ENCODE data around the gene TFDP2.
"Not testable (repeated sequence)": the region's sequence is repeated elsewhere in the genome, so short reads cannot be mapped to it uniquely, and the experiment has no call there.

TFDP2 gene

DNA sequence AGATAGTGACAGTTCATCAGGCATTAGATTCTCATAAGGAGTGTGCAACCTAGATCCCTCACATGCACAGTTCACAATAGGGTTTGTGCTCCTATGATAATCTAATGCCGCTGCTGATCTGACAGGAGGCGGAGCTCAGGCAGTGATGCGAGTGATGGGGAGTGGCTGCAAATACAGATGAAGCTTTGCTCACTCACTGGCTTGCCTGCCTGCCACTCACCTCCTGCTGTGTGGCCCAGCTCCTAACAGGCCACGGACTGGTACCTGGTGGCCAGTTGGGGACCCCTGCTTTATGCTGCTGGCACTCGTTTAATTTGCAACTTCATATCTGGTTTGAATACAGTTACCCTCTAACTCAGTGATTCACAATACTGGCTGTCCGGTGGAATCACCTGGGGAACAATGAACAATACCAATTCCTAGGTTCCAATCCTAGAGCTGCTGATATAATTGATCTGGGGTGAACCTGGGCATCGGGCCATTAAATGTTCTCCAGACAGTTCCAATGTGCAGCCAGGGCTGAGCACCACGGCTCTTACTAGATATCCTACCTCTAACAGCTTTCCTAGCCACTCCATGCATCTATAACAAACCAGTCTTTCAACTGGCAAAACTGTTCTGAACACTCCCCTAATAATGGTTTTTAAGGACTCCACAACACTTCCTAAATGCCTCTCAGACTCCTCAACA lies 141.5 kb downstream of the TFDP2 start:
- no peak overlapping the region for H4K8ac ChIP-seq (ENCODE audit: low read length)
- no peak overlapping the region for H3K27ac ChIP-seq (ENCODE audit: low read length, poor library complexity, severe bottlenecking)
- H3K9me3 ChIP-seq (ENCODE audit: control insufficient read depth, low read length): no peaks in the 10 kb centered on the region
- no peak overlapping the region for H3K4ac ChIP-seq (ENCODE audit: low read depth in 1 of 2, low read length in 2 of 2)
- no peak overlapping the region for H2AK5ac ChIP-seq (ENCODE audit: low read length, severe bottlenecking)
- H3K14ac ChIP-seq (ENCODE audit: low read length in 2 of 2): no peak overlapping the region
- H3K4me3 ChIP-seq (ENCODE audit: insufficient read depth in 1 of 2, low read depth in 1 of 2, low read length in 2 of 2): no peak overlapping the region
- H3K23ac ChIP-seq (ENCODE audit: low read length in 2 of 2): no peak overlapping the region
- DNase-seq: no peak
- H2BK15ac ChIP-seq (ENCODE audit: low read depth, poor library complexity, severe bottlenecking): no peak overlapping the region
- no peak overlapping the region for H3K4me2 ChIP-seq (ENCODE audit: low read length, poor library complexity, severe bottlenecking)
- no peak overlapping the region for H2BK120ac ChIP-seq (ENCODE audit: low read depth, low read length)
- H2BK5ac ChIP-seq (ENCODE audit: low read depth, low read length, poor library complexity, severe bottlenecking): no peak overlapping the region
- H3K27me3 ChIP-seq (ENCODE audit: control insufficient read depth in 1 of 2, insufficient read depth in 1 of 2, low read length in 2 of 2): no peaks in the 10 kb centered on the region
- no peaks in the 10 kb centered on the region for H3K4me1 ChIP-seq (ENCODE audit: control insufficient read depth, insufficient read depth, low read depth, low read length)
- H2BK12ac ChIP-seq (ENCODE audit: low read length in 2 of 2): no peak overlapping the region
- WGBS: 95% methylated on average over 8 of the region's 8 CpGs
- H4K91ac ChIP-seq (ENCODE audit: low read length): no peak overlapping the region
- H2AFZ ChIP-seq (ENCODE audit: low read depth, low read length): no peak overlapping the region
- H3K36me3 ChIP-seq (ENCODE audit: control insufficient read depth in 1 of 2, insufficient read depth in 2 of 2, low read depth in 1 of 2, low read length in 2 of 2): no peaks in the 10 kb centered on the region
- H3K18ac ChIP-seq (ENCODE audit: low read depth in 1 of 2, low read length in 2 of 2): no peak overlapping the region
- H3K79me1 ChIP-seq (replicated peaks; ENCODE audit: low read length, poor library complexity, severe bottlenecking): peaks cover 16% of the 10 kb centered on the region
- no peak overlapping the region for H3K9ac ChIP-seq (ENCODE audit: low read length)

DNA sequence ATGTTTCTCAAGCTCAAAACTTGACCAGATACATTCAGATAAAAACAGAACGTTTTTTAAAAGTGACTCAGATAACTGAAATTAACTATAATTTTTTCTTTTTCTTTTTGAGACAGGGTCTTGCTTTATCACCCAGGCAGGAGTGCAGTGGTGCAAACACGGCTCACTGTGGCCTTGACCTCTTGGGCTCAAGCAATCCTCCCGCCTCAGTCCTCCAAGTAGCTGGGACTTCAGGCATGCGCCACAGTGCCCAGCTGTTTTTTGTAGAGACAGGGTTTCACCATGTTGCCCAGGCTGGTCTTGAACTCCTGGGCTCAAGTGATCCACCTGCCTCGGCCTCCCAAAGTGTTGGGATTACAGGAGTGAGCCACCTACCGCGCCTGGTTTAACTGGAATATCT lies 144.4 kb downstream of the TFDP2 start:
- not testable (repeated sequence) for H4K91ac ChIP-seq (ENCODE audit: low read length)
- 98% methylated on average over 4 of the region's 7 CpGs for WGBS

GRCh38 chr3:142004025-142004424 lies 145.3 kb downstream of the TFDP2 start:
- Histone ChIP-seq H4K8ac (ENCODE audit: low read length) (no peak overlapping the region), H3K9ac (ENCODE audit: low read length) (no peak overlapping the region), H3K4me1 (ENCODE audit: control insufficient read depth, insufficient read depth, low read depth, low read length) (peaks cover 5% of the 10 kb centered on the region), H3K4me2 (ENCODE audit: low read length, poor library complexity, severe bottlenecking) (no peak overlapping the region), H3K36me3 (ENCODE audit: control insufficient read depth in 1 of 2, insufficient read depth in 2 of 2, low read depth in 1 of 2, low read length in 2 of 2) (peaks cover 0 to 6% of the 10 kb centered on the region in 2 experiments), H3K9me3 (ENCODE audit: control insufficient read depth, low read length) (no peaks in the 10 kb centered on the region), H3K14ac (ENCODE audit: low read length in 2 of 2) (no peak overlapping the region), H2BK12ac (ENCODE audit: low read length in 2 of 2) (no peak overlapping the region), H4K91ac (ENCODE audit: low read length) (no peak overlapping the region), H2AFZ (ENCODE audit: low read depth, low read length) (no peak overlapping the region), H2BK15ac (ENCODE audit: low read depth, poor library complexity, severe bottlenecking) (no peak overlapping the region), H3K27ac (ENCODE audit: low read length, poor library complexity, severe bottlenecking) (no peak overlapping the region), H3K4ac (ENCODE audit: low read depth in 1 of 2, low read length in 2 of 2) (no peak overlapping the region), H3K27me3 (ENCODE audit: control insufficient read depth in 1 of 2, insufficient read depth in 1 of 2, low read length in 2 of 2) (no peaks in the 10 kb centered on the region), H2BK120ac (ENCODE audit: low read depth, low read length) (no peak overlapping the region), H3K18ac (ENCODE audit: low read depth in 1 of 2, low read length in 2 of 2) (no peak overlapping the region), H3K4me3 (ENCODE audit: insufficient read depth in 1 of 2, low read depth in 1 of 2, low read length in 2 of 2) (no peak overlapping the region), H3K23ac (ENCODE audit: low read length in 2 of 2) (no peak overlapping the region), H2BK5ac (ENCODE audit: low read depth, low read length, poor library complexity, severe bottlenecking) (no peak overlapping the region), H3K79me1 (replicated peaks; ENCODE audit: low read length, poor library complexity, severe bottlenecking) (peaks cover 29% of the 10 kb centered on the region), H2AK5ac (ENCODE audit: low read length, severe bottlenecking) (no peak overlapping the region)
- DNase-seq: no peak

More for the DNA sequence above, 144.4 kb downstream of the TFDP2 start:
- not testable (repeated sequence) for H3K4ac ChIP-seq (ENCODE audit: low read depth in 1 of 2, low read length in 2 of 2); DNase-seq; H3K9ac ChIP-seq (ENCODE audit: low read length); H3K14ac ChIP-seq (ENCODE audit: low read length in 2 of 2); H3K23ac ChIP-seq (ENCODE audit: low read length in 2 of 2); H3K36me3 ChIP-seq (ENCODE audit: control insufficient read depth in 1 of 2, insufficient read depth in 2 of 2, low read depth in 1 of 2, low read length in 2 of 2); H2BK12ac ChIP-seq (ENCODE audit: low read length in 2 of 2); H2BK5ac ChIP-seq (ENCODE audit: low read depth, low read length, poor library complexity, severe bottlenecking); H3K4me1 ChIP-seq (ENCODE audit: control insufficient read depth, insufficient read depth, low read depth, low read length); H2AK5ac ChIP-seq (ENCODE audit: low read length, severe bottlenecking); H2BK120ac ChIP-seq (ENCODE audit: low read depth, low read length); H3K9me3 ChIP-seq (ENCODE audit: control insufficient read depth, low read length); H3K4me3 ChIP-seq (ENCODE audit: insufficient read depth in 1 of 2, low read depth in 1 of 2, low read length in 2 of 2); H4K8ac ChIP-seq (ENCODE audit: low read length); H3K27ac ChIP-seq (ENCODE audit: low read length, poor library complexity, severe bottlenecking); H2BK15ac ChIP-seq (ENCODE audit: low read depth, poor library complexity, severe bottlenecking); H3K18ac ChIP-seq (ENCODE audit: low read depth in 1 of 2, low read length in 2 of 2); H3K27me3 ChIP-seq (ENCODE audit: control insufficient read depth in 1 of 2, insufficient read depth in 1 of 2, low read length in 2 of 2); H3K4me2 ChIP-seq (ENCODE audit: low read length, poor library complexity, severe bottlenecking); H2AFZ ChIP-seq (ENCODE audit: low read depth, low read length)
- peaks cover 28% of the 10 kb centered on the region for H3K79me1 ChIP-seq (replicated peaks; ENCODE audit: low read length, poor library complexity, severe bottlenecking)

DNA sequence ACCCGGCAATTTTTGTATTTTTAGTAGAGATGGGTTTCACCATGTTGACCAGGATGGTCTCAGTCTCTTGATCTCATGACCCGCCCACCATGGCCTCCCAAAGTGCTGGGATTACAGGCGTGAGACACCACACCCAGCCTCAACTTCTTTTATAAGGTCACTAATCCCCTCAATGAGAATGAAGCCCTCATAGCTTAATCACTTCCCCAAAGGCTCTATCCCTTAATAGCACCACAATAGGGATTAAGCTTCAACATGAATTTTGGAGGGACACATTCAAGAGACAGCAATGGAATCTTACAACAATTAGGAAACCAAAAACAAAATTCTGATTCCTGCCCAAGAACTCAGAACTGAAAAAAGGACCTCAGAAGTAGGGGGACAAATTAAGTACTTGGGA lies 146.1 kb downstream of the TFDP2 start:
- Histone ChIP-seq H3K27me3 (ENCODE audit: control insufficient read depth in 1 of 2, insufficient read depth in 1 of 2, low read length in 2 of 2) (no peaks in the 10 kb centered on the region), H4K91ac (ENCODE audit: low read length) (no peak overlapping the region), H3K4ac (ENCODE audit: low read depth in 1 of 2, low read length in 2 of 2) (no peak overlapping the region), H3K27ac (ENCODE audit: low read length, poor library complexity, severe bottlenecking) (no peak overlapping the region), H2BK12ac (ENCODE audit: low read length in 2 of 2) (no peak overlapping the region), H3K9ac (ENCODE audit: low read length) (no peak overlapping the region), H2BK15ac (ENCODE audit: low read depth, poor library complexity, severe bottlenecking) (no peak overlapping the region), H3K23ac (ENCODE audit: low read length in 2 of 2) (no peak overlapping the region), H3K9me3 (ENCODE audit: control insufficient read depth, low read length) (no peaks in the 10 kb centered on the region), H3K79me1 (replicated peaks; ENCODE audit: low read length, poor library complexity, severe bottlenecking) (peaks cover 29% of the 10 kb centered on the region), H3K14ac (ENCODE audit: low read length in 2 of 2) (no peak overlapping the region), H2BK5ac (ENCODE audit: low read depth, low read length, poor library complexity, severe bottlenecking) (no peak overlapping the region), H3K4me3 (ENCODE audit: insufficient read depth in 1 of 2, low read depth in 1 of 2, low read length in 2 of 2) (no peak overlapping the region), H4K8ac (ENCODE audit: low read length) (no peak overlapping the region), H3K36me3 (ENCODE audit: control insufficient read depth in 1 of 2, insufficient read depth in 2 of 2, low read depth in 1 of 2, low read length in 2 of 2) (peaks cover 0 to 6% of the 10 kb centered on the region in 2 experiments), H3K18ac (ENCODE audit: low read depth in 1 of 2, low read length in 2 of 2) (no peak overlapping the region), H2AFZ (ENCODE audit: low read depth, low read length) (no peak overlapping the region), H3K4me2 (ENCODE audit: low read length, poor library complexity, severe bottlenecking) (no peak overlapping the region), H2AK5ac (ENCODE audit: low read length, severe bottlenecking) (no peak overlapping the region), H2BK120ac (ENCODE audit: low read depth, low read length) (no peak overlapping the region), H3K4me1 (ENCODE audit: control insufficient read depth, insufficient read depth, low read depth, low read length) (peaks cover 6% of the 10 kb centered on the region)
- DNase-seq: no peak
- 95% methylated on average over 2 of the region's 3 CpGs for WGBS
